CD4-positive, alpha-beta T cell treated with Interferon alpha-2 for 1 hour (primary cell): Measurements from ENCODE around the gene SPRY1.

ENCODE experiments used
- DNase-seq, 2 donors: peaks; one replicate each; pipeline ENCODE4 v3.0.0-alpha.2; 2020 to 2022

SPRY1 gene, protein sequence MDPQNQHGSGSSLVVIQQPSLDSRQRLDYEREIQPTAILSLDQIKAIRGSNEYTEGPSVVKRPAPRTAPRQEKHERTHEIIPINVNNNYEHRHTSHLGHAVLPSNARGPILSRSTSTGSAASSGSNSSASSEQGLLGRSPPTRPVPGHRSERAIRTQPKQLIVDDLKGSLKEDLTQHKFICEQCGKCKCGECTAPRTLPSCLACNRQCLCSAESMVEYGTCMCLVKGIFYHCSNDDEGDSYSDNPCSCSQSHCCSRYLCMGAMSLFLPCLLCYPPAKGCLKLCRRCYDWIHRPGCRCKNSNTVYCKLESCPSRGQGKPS

DNA sequence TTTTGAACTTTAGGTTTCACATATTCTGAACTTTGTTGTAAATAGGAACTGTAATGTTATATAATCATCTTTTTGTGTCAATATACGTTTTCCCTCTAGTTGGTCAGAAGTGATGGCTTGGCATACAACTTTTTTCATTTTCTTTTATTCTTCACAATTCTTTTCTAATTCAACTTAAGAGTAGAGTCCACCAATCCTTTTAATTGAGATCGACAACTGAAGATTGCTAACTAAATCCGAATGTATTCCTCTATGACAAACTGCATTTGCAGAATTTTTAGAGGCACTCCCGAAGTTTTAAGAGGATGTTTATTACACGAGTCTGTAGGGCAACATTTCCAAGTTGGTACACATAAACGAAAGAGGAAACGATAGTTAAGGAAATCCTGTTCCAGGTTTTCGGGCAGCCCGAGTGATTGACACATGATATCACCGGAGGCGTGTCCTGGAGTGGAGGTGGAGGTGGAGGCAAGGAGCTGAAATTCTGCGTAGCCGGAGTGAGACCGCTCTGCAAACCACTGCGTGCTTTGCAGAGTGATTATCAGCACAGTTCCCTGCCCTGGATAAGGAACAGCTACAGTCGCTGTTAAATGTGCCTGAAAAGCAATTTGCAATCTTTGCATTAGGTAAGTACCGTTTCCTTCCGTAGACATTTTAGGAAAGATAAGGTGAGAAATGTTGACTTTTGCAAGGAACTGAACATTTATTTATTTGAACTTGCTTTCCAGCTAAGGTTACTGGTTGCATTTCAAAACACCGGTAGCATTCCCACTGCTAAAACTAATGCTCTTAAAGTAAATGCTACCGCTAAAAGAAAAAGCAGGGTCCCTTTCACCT is at the start of gene SPRY1:
Gene SPRY1, plus strand, starts transcription at position 489 of the 837 bp plus-strand sequence. CDS start 4,797 bp downstream, outside the sequence.
- DNase-seq = peak; percentile 75 to 82

DNA sequence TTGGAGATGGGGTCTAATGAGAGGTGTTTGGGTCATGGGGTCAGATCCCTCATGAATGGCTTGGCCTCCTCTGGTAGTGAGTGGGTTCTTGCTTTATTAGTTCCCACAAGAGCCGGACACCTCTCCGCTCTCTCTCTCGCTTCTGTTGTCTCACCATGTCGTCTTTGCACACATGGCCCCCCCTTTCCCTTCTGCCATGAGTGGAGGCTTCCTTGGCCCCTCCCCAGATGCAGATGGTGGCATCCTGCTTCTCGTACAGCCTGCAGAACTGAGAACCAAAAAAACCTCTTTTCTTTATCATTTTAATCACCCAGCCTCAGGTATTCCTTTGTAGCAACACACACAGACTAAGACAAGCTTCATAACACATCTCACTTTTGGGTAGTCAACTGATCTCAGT is 49.6 kb upstream of the SPRY1 start:
- DNase-seq = no peak

DNA sequence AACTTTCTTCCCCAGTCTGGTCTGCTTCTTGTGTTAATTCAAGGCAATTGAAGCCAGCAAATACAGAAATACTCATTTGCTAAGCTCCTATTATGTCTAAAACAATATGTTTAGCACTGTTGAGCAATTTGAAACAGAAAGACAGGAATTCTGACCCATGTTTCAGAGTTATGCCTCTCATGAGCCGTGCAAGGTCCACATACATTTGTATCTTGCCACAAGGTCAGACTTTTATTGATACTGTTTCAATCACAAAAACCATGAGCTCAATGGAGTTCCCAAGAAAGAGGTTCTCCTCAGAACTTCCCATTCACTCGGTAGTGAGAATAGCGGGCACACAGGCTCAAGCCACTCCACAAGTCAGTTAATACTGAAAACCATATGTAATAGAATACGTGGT is 47.6 kb upstream of the SPRY1 start:
- no peak for DNase-seq

- DNase-seq = no peak
Measured at GRCh38 chr4:123349421-123350190, 47.0 kb upstream of the SPRY1 start.

DNA sequence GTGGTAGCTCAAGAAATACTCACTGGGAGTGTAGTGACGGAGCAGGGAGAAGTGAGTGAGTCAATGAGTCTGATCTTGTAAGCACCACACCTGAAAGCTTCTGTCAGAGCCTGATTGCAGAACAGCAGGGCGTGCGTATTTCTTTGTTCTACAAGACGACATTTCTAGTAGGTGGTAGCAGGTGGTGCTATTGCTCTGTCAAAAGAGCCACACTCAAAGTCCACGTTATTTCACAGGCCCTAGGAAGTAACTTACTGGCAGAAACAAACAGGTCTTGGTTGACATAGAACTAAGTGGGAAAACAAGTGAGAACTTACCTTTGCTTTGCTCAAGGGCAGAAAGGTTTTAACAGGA is 46.4 kb upstream of the SPRY1 start:
- no peak for DNase-seq

DNA sequence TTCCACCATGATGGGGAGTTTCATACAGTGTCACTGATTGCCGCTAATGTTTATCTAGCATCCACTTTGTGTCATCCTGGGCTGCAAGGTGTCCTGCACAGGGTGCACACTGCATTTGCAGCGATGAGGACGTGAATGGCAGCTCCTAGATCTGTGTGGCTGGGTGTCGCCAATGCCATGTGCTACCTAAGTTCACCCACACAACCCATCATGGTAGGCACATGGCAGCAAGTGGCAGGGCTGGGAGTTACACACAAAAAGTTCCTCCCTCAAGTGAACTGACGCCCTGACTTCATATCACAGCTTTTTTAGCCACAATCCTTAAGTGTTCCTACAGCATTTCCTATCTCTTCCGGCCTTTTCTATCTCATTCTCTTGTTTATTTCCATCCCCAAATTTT is 45.9 kb upstream of the SPRY1 start:
- no peak for DNase-seq

GRCh38 chr4:123351713-123352112 is 44.9 kb upstream of the SPRY1 start:
- DNase-seq = no peak

DNA sequence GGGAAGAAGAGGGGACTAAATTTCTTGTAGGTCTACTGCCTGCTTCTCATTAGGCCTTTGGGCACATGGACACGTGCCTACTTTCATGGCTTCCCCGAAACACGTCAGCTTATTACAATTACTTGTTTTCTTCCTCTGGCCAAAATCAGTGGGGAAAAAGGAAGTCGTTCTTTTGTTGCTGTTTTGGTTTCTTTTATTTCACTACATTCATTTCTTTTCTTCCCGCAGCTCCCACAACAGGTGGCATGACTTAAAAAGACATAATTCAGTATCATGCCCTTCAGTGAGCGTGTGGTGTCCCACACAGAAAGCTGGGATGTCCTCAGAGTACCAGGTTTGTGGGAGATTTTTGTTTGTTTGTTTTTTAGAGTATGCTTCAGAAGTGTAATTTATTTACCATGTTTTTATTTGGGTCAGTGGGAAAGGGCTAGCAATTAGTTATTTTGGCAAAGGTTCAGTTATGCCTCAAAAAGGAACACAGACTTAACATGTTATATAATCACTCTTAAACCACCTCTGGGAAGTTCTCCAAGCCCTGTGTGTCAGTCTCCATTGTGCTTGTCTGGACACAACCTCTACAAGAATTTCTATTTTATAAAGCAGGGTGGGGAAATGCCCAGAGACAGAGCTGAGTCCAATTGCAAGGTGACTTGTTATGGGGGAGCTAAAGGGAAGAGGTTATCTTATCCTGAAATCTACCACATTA is 44.2 kb upstream of the SPRY1 start:
- peak in 1 of 2 donors; percentile 11 for DNase-seq

DNA sequence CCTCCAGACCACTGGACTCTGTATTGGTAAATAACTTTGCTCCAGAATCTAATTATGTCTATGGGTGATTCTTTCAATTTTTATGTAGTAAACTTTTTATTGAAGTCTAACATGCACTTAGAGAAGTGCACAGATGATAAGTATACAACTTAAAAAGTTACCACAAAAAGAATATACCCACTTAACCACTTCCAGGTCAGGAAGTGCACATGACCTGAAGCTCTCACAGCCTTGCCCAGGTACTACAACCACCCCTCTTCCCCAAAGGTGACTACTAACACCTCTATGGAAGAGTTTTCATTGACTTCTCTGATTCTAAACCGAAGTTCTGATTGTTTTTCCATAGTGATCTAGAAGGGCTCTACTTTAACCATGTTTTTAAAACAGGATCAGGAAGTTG is 43.6 kb upstream of the SPRY1 start:
- DNase-seq = no peak

DNA sequence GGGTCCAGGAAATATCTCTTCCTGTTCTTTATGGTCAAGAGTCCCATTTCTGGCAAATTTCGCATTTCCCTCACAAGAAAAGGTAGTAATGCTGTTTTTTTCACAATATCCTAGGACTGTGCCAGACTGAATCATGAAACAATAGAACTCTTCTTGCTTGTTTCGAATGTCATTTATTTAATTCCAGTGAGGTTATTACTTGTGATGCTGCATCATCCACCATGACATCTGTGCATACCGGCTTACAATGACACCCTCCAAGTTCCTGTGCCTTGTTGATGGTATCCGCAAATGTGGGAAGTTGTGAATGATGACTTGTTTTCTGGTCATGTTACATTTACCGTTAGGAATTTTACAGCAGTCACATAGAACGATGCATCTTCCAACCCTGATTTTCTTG is 42.9 kb upstream of the SPRY1 start:
- no peak for DNase-seq

- no peak for DNase-seq
Measured at GRCh38 chr4:123354701-123355100, 41.9 kb upstream of the SPRY1 start.

DNA sequence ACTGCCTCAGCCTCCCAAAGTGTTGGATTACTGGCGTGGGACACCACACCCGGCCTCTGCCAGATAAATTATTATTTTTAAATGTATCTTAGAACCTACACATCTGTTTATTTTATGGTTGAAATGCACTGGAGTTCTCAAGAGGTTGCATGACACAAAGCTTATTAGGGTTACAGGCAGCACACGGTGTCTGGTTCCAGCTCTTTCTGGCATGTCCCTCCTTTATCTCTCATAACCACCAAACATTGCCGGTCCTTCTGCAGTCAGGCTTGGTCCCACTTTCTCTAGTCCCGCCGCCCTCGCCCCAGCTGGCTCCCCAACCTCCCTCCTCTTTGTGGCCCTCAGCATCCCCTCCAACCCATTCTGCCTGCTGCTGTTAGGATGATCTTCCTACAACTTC is 39.7 kb upstream of the SPRY1 start:
- DNase-seq = no peak

DNA sequence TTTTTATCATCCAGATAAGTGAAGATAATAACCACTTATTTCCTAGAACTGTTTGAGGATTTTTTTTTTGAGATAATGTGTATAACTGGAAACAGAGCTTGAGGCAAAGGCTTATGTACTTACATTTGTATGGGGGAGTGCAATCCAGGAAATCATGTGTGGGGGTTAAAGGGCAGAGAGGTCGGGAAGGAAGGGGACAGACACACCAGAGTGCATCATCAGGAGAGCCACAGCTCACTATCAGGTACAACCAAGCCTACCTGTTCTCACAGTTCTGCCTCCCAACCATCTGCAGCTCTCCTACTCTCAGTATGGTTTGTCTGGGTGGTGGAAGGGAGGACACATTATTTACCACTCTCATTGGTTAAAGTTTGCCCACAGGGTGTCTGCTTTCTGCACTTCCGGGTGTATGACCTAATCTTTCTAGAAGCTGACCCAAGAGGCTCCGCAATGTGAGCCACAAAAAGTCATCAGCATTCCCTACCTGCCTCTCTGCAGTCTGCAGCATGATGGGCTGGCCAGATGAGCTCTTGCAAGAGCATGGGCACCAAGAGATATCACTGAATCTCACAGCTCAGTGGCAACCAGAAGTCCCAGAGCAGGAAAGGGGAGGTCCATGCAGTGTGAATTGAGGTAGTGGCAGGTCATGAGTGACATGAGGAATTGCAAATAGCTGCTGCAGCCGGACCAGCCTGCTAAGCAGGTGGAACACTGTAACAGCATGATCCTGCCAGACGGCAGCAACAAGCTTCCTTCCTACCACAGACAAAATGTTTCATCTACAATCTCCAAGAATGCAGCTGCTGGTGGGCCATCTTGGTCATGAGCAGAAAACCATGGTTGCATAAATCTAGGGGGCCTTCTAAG is 36.9 kb upstream of the SPRY1 start:
- no peak for DNase-seq

- no peak for DNase-seq
Measured at GRCh38 chr4:123361195-123361861, 35.3 kb upstream of the SPRY1 start.

GRCh38 chr4:123362103-123362502 is 34.5 kb upstream of the SPRY1 start:
- no peak for DNase-seq

- no peak for DNase-seq
Measured at GRCh38 chr4:123363729-123364128, 32.9 kb upstream of the SPRY1 start.

DNA sequence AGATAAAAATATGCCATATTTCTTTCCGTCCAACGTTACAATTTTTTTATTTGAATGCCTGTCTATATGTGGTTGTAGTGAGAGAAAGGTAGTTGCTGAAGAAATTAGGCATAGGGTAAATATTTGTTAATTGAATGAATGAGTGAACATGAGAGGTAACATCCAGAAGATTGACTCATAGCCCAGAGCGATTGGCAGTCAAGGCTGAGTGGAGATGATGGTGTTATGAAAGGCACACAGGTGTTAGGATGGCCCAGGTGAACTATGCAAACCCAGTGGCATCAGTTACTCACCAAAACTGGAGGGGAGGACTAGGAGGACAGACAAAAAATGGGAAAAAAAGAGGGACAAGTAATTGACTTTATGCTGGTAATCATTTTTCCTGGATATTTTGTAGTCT is 31.7 kb upstream of the SPRY1 start:
- DNase-seq = no peak

GRCh38 chr4:123365412-123365811 is 31.2 kb upstream of the SPRY1 start:
- DNase-seq = no peak

- DNase-seq = no peak
Measured at GRCh38 chr4:123366144-123366748, 30.3 kb upstream of the SPRY1 start.

GRCh38 chr4:123378794-123379193 is 17.8 kb upstream of the SPRY1 start:
- no peak for DNase-seq

DNA sequence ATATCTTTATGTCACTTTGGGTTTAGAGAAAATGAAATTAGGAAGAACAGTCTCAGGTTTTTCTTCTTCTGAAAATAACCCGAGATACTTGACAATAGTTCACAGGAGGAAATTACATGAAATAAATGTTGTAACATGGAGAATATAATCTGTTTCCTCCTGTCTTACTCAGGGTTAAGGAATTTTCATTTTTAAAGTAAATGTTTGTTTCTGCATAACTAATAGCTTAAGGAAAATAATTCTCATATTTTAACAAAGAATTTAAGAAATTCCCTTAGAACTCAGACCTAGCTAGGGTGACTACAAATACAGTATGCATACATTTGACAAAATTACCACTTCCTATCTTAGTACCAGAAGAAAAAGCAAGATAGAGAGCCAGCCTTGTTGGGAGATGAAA is 17.2 kb upstream of the SPRY1 start:
- DNase-seq = no peak
